ENCODE measurements around the gene TRIM7. TPM values are rescaled to one million over a fixed set of nuclear protein-coding genes. Genes with fewer than 3 reads are reported as not detected.
"Not testable (repeated sequence)": the region's sequence is repeated elsewhere in the genome, so short reads cannot be mapped to it uniquely, and the experiment has no call there.

Gene TRIM7
- total RNA-seq, 1 donor from 2014 or later, result 16.9 TPM

DNA sequence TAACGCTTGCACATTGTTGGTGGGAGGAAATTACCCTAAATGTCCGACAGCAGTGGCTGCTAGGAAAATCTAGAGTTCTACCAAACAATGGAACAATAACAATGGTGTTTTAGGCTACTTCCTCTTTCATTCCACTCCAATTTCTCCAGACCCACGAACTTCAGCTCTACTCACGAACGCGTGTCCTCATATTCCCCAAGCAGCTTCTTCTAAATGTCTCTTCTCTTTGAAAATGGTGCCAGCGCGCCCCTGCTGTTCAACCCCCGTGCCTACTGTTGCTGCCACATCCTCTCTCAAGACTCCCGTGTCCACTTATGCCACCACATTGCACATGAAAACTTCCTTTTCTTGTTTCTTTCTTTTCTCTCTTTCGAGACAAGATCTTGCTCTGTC lies 32.0 kb downstream of the TRIM7 start:
- DNase-seq (ENCODE audit: low read depth, low spot score), result no peak

DNA sequence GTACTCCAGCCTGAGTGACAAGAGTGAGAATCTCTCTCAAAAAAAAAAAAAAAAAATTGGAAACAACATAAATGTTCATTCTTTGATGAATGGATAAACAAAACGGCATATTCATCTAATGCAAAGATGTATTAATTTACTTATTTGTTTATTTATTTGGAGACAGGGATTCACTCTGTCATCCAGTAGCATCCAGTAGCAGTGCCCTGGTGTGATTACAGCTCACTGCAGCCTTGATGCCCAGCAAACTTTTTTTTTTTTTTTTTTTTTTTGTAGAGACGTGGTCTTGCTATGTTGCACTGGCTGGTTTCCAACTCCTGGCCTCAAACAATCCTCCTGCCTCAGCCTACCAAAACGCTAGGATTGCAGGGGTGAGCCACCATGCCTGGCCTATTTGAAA lies 33.2 kb downstream of the TRIM7 start:
- no peak for DNase-seq (ENCODE audit: low read depth, low spot score)

DNA sequence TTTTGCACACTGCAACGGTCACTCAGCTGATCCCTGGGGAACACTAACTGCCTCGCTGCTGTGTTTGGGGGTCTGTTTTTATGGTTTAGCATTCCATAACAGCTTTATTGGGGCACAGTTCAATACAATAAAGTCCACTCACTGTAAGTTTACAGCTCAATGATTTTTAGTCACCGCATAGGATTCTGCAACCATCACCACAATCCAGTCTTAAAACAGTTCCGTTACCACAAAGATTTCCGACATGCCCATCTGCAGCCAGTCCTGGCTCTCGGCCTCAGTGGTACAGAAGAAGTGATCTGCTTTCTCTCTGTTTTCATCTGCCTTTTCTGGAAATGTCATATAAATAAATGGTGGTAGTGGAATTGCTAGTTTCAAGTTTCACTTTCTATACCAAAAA lies 34.0 kb downstream of the TRIM7 start:
- no peak for DNase-seq (ENCODE audit: low read depth, low spot score)

DNA sequence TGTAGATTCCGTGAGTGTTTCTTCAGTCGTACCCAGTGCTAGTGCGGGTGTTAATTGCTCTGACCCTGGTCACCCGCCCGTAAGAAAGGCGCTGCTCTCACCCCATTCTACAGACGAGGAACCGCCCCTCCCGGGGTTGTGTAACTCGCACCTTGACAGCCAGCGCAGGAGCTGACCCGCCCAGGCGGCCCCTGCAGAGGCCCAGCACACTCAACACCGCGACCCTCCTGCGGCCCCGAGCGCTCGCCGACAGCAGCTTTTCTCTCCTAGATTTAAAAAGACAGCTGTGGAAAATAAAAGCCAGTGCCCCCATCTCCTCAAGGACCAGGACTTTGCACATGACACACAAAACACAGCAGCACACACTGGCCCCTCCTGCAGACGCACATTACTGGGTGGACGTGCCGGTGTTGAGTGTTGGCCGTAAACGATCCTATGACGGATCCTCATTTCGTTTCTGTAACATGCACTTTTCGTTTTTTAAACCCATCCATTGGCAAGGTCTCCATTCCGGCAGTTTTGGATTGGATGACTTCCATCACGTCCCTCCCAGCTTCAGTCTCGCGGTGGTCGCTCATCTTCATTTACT lies 34.7 kb downstream of the TRIM7 start:
- DNase-seq (ENCODE audit: low read depth, low spot score), result no peak

DNA sequence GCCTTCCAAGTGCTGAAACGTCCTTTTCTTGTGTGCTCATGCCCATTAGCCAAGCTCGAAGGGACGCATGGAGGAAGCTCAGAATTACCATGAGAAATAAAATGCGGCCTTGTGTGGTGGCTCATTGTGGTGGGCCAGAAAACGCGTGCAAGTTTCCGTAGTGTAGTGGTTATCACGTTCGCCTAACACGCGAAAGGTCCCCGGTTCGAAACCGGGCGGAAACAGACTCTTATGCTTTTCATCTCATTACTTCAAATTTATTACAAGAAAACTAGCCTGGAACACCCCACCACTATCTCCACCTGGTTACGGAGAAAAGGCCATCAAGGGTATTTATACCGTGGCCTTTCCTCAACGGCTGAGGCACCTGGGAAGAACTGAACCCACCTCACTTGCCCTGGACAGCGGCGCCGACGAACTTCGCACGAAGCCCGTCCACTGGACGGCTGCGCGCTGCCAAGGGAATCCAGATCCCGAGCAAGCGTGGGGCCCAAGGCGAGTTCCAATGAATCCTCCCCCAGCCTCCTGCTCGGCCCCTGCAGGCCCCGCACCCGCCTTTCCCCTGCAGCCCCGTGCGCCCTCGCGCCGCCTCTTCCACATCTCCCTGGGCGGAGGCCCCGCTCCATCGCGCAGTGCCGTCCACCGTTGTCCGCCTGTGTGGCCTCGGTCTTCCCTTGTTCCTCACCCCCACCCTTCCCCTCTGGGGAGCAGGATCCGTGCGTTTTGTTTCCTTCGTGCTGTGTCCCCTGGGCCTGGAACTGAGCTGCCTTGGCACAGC lies 35.3 kb downstream of the TRIM7 start:
- not testable (repeated sequence) for DNase-seq (ENCODE audit: low read depth, low spot score)

DNA sequence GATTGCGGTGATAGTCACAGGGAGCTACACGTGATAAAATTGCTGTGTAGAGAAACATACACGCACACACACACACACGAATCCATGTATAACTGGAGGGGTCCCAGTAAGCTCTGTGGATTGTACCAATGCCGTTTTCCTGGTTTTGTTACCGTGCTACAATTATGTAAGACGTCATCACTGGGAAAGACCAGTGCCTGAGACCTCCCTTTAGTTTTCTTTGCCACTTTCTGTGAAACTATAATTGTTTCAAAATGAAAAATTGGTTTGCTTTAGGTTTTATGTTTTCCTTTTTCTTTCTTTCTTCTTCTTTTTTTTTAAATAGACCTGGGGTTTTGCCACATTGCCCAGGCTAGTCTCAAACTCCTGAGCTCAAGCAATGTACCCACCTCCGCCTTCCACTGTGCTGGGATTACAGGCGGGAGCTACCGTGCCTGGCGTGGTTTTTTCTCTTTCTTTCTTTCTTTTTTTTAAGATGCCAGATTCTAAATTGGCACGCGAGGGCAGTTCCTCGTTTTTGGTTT lies 36.3 kb downstream of the TRIM7 start:
- no peak for DNase-seq (ENCODE audit: low read depth, low spot score)

DNA sequence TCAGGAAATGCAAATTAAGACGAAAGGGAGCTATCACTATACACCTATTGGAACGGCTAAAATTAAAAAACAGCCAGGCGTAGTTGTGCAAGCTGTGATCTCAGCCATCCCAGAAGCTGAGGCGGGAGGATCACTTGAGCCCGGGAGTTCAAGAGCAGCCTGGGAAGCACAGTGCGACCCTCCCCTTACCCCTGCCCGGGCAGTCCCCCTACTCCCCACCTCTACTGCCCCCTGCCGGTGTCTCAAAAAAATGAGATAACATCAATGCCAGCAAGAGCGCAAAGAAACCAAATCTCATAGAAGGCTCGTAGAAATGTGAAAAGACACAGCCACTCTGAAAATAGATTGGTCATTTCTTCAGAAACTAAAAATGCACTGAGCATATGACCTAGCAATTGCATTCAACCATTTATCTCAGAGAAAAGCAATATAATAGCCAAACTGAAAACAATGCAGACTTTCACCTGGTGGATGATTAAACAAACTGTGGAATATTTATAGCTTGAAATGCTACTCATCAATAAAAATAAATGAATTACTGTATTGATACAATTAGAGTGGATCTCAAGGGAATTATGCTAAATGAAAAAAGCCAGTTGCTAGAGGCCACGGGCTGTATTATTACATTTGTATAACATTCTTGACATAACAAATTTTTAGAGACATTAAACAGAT lies 37.0 kb downstream of the TRIM7 start:
- no peak for DNase-seq (ENCODE audit: low read depth, low spot score)

DNA sequence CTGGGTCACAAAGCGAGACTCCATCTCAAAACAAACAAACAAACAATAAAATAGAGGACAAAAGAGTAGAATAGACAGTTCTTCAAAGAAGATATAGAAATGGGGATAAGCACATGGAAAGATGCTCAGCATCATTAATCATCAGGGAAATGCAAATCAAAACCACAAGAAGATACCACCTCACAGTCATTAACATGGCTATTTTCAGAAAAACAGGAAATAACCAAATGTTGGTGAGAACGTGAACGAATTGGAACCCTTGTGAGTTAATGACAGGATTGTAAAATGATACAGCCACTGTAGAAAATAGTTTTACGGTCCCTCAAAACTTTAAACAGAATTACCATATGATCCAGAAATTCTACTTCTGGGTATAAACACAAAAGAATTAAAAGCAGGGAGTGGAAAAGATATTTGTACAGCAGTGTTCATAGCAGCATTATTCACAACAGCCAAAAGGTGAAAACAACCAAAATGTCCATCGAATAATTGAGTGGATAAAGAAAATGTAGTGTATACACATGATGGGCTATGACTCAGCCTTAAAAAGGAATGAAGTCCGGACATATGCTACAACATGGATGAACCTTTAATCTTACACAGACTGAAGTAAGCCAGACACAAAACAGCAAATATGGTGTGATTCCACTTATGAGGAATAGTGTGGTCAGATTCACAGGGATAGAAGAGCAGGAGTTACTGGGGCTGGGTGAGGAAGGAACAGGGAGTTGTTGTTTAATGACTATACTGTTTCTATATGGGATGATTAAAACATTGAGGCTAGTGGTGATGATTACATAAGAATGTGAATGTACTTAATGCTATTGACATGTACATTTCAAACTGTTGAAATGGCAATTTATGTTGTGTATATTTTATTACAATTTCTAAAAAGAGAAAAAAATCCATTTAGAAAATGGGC lies 37.9 kb downstream of the TRIM7 start:
- no peak for DNase-seq (ENCODE audit: low read depth, low spot score)

DNA sequence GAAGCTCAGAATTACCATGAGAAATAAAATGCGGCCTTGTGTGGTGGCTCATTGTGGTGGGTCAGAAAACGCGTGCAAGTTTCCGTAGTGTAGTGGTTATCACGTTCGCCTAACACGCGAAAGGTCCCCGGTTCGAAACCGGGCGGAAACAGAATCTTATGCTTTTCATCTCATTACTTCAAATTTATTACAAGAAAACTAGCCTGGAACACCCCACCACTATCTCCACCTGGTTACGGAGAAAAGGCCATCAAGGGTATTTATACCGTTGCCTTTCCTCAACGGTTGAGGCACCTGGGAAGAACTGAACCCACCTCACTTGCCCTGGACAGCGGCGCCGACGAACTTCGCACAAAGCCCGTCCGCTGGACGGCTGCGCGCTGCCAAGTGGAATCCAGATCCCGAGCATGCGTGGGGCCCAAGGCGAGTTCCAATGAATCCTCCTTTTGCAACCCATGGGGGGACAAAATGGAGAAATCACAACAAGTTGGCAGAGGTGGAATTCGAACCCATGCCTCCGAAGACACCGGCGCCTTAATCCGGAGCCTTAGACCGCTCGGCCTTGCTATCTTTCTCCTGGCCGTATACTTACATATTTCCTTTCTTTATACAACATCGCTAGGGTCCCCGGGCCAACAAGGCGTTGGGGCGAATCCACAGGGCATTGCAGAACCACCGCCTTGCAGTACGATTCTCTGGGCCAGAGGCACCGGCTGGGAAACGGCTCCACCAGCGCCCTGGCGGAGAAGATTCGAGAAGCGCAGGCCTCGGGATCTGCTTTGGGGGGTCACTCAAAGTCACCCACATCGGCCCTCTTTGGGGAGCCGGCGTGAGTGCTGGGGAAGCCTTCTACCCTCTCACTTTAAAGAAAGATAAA lies 40.7 kb downstream of the TRIM7 start:
- DNase-seq (ENCODE audit: low read depth, low spot score), result no peak

DNA sequence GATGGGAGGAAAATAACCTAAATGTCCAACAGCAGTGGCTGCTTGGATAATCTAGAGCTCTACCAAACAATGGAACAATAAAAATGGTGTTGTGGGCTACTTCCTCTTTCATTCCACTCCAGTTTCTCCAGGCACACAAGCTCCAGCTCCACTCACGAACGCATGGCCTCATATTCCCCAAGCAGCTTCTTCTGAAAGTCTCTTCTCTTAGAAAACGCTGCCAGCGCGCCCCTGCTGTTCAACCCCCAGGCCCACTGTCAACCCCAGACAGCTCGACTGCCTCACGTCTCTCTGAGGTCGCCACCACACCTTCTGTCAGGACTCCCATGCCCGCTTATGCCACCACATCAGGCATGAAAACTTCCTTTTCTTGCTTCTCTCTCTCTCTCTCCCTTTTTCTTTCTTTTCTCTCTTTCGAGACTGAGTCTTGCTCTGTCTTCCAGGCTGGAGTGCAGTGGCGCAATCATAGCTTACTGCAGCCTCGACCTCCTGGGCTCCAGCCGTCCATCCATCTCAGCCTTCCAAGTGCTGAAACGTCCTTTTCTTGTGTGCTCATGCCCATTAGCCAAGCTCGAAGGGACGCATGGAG lies 41.4 kb downstream of the TRIM7 start:
- no peak for DNase-seq (ENCODE audit: low read depth, low spot score)

DNA sequence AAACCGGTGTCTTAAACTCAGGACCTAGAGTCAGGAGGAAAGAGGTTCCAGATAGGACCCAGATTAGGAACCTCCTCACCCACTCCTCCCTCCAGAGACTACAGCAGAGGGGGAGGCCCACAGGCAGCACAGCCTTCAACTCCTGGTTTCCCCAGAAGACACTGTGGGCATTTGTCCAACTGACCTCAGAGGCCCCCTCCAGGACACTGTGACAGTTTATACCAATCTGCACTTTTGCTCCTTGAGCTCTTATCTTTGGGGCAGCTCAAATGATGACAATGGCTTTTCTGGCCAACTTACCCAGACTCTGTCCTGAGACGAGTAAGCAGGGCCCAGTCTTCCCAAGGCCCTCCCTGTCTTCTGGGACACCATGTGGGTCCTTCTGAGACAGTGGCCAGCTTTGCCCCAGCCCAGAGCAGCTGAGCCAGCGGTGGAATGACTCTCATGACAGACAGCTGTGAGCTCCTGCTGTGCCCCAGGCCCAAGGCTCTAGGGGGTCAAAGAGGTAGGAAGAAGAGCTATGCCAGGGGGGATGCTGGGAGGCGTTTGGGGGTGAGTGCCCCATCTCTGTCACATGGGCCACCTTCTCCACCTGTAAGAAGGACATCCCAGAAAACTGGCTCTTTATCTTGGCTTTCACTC lies 43.3 kb downstream of the TRIM7 start:
- DNase-seq (ENCODE audit: low read depth, low spot score), result no peak

DNA sequence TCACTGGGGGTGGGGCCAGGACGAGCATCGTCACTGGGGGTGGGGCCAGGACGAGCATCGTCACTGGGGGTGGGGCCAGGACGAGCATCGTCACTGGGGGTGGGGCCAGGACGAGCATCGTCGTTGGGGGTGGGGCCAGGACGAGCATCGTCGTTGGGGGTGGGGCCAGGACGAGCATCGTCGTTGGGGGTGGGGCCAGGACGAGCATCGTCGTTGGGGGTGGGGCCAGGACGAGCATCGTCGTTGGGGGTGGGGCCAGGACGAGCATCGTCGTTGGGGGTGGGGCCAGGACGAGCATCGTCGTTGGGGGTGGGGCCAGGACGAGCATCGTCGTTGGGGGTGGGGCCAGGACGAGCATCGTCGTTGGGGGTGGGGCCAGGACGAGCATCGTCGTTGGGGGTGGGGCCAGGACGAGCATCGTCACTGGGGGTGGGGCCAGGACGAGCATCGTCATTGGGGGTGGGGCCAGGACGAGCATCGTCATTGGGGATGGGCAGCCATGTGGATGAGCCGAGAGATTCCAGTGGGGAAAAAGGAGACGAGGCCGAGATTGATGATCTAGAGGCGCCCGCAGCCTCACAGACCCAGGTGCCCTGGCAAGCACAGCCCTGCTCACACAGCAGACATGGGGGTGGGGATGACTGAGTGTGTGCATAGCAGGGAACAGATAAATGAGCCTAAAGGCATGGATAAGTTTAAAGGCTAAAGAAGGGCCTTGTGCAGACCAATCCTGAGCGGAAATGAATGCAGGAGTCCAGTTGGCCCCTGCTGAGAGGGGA lies 44.1 kb downstream of the TRIM7 start:
- DNase-seq (ENCODE audit: low read depth, low spot score), result not testable (repeated sequence)

DNA sequence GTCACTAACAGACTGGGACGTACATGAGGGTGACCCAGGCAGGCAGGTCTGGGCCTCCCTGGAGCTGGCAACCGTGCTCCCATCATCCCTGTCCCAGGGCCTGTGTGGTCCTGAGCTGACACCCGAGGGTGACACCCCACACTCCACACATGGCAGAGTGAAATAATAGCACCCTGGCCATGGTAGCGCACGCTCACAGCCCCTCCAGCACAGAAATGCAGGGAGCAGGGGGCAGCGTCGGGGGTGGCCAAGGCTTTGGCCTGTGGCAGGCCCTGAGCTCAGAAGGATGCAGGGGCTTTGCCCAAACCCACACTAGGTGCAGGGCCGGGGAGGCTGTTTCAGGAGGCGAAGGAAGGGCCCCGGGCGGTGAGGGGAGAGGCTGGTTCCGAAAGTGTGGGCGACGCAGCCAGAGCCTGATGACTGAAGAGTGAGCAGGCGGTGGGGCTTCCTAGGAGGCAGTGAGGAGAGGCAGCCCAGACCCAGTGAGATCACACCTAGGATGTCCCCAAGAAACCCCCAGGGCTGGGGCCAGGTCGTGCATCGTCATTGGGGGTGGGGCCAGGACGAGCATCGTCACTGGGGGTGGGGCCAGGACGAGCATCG lies 44.7 kb downstream of the TRIM7 start:
- DNase-seq (ENCODE audit: low read depth, low spot score), result no peak

DNA sequence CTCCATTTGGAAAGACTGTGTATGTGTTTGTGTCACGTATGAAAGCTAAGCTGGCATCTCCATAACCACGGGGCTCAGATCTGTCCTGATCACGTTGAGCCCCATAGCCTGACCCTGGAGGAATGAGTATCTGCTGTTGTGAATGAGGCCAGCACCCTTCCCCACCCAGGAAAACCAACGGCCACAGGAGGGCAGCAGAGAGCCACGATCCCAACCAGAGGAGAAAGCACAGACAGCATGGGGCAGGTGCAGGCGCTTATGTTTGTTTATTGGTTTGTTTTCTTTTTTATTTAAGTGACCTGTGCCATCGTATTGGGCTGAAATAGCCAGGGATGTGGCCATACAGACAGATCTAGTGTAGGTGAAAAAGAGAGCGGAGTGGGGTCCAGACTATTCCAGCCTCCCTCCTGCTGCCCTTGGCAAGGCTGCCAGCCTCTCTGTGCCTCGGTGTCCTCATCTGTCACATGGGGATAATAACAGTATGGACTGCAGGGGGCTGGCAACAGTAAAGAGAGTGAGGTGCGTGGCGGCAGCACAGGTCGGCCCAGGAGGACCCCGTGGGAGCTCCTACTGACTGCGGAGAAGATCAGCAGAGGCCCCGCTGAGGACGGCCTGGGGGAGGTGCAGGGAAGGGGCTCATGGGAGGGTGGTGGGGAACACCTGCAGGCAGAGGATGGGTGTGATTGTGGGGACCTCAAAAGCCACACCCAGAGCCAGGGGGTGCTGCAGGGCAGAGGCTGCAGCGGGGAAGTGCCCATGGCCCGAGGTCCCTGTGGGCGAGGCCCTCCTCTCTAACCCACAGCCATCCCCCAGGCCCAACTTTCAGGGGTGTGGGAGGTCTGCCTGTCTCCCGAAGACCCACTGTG lies 45.5 kb downstream of the TRIM7 start:
- no peak for DNase-seq (ENCODE audit: low read depth, low spot score)

DNA sequence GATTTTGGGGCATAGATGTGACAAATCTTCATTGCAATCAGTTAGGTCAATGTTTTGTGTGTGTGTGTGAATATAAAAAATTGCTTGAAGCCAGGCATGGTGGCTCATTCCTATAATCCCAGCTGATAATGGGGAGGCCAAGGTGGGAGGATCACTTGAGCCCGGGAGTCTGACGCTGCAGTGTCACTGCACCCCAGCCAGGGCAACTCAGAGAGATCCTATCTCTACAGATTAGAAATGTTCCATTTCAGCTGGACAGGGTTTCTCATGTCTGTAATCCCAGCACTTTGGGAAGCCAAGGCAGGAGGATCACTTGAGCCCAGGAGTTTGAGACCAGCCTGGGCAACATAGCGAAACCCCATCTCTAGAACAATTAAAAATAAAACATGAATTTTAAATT lies 46.1 kb downstream of the TRIM7 start:
- DNase-seq (ENCODE audit: low read depth, low spot score), result no peak

DNA sequence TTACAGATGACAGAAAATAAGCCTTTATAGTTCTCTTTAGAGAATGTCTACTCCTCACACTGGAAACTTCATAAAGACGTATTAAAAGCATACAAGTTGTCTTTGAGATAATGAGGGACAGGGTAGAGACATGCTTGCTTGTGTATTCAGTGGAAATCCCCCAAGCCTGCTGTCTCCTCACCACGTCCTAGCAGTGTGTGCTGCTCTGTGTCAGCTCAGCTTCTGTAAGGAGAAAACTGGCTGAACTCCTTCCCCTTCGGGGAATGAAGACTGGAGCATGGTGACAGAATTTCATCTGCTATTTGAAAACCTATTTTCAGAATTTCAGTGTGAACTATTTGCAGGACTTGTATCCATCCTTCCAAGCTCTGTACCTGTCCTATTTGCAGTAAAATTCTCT lies 48.2 kb downstream of the TRIM7 start:
- DNase-seq (ENCODE audit: low read depth, low spot score), result no peak

DNA sequence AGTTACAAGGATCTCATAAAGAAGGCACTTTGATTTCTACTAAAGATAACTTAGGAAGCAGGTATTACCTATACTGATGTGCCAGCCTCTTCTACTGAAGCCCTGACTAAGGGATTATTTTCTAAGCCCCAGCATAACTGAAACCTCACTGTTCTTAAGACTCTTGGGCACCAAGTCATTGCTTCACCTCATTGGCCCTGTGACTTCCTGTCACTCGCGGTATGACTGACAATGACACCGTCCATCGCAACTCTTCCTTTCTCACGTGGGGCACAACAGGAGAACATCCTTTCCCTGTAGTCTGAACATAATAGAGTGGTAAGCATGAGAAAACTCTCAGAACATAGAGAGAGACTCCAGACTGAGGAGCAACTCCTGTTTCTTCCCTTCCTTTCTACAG lies 51.2 kb downstream of the TRIM7 start:
- DNase-seq (ENCODE audit: low read depth, low spot score), result no peak

All from pulmonary artery endothelial cell (primary cell).